Stimulated activated CD4-positive, alpha-beta T cell treated with anti-CD3 and anti-CD28 coated beads, Interleukin-4, amount 100 ng/mL, for 24 hours (primary cell): ENCODE data around the gene MKLN1.
"Not testable (repeated sequence)": the region's sequence is repeated elsewhere in the genome, so short reads cannot be mapped to it uniquely, and the experiment has no call there.

ENCODE experiments used
- DNase-seq: peaks from one replicate; pipeline ENCODE4 v3.0.0-alpha.2; 2020

MKLN1 gene

DNA sequence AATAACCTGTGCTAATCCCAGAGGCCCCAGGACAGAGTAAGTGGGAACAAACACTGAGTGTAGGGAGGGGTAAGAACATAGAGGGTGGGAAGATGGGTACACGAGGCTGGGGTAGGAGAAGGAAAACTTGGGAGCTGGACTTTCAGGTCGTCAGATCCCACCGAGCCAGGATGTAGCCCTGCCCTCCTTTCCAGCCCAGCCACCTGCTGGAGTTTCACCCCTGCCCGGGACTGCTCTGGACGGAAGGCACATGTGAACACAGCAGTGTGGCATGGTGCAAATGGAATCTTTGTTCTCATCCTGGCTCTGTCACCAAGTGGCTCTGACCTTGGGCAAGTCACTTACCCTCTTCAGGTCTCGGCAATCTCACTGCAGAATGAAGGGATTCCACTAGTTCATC is 176.0 kb downstream of the MKLN1 start:
- no peak for DNase-seq

DNA sequence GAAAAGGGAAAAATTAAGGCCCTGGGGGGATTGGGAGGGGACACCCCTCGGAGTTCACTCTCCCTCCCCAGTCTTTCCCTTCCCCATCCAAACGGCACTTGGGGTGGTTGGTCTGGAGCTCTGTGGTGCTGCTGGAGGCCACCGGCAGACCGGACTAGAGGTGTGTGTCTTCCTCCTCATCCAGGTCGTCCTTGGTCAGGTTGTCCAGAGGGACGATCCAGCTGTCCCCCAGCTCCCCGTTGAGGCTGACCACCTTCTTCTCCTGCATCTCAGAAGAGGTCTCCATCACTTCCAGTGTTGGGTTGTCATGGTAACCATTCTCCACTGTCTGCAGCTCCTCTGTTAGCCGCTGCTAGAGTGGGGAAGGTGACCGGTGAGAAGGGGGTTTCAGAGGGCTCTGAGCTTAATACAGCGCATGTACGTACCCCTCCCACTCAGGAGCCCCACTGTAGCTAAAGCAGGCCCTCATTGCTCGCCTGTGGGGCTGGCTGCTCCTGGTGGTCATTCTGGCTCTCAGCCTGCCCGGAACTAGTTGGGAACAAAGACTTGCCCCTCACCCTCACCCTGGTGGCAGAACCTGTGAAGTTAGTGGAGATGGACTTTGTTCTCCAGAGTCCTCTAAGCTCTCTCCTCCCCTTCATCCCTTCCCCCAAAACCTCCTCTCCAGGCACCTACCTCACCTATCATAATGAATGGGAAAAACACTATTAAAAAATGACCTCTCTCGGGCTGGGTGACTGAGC is 176.7 kb downstream of the MKLN1 start:
- no peak for DNase-seq

DNA sequence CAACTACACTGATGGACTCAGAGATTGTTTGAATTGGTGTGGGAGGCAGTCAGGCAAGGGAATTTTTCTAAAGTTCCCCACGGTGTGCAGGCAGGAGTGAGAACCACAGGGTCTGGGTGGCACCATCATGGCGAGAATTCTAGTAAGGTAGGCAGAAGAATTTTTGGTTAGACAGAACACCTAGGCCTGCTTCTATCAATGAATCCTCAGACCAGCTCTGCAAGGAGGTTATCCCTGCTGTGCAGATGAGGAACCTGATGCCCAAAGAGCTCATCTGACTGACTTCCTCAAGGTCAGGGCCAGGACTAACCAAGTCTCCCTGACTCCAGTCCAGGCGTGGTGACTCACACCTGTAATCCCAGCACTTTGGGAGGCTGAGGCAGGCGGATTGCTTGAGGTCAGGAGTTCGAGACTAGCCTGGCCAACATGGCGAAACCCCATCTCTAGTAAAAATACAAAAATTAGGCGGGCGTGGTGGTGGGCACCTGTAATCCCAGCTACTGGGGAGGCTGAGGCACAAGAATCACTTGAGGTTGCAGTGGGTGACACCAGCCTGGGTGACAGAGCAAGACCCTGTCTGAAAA is 177.5 kb downstream of the MKLN1 start:
- not testable (repeated sequence) for DNase-seq

DNA sequence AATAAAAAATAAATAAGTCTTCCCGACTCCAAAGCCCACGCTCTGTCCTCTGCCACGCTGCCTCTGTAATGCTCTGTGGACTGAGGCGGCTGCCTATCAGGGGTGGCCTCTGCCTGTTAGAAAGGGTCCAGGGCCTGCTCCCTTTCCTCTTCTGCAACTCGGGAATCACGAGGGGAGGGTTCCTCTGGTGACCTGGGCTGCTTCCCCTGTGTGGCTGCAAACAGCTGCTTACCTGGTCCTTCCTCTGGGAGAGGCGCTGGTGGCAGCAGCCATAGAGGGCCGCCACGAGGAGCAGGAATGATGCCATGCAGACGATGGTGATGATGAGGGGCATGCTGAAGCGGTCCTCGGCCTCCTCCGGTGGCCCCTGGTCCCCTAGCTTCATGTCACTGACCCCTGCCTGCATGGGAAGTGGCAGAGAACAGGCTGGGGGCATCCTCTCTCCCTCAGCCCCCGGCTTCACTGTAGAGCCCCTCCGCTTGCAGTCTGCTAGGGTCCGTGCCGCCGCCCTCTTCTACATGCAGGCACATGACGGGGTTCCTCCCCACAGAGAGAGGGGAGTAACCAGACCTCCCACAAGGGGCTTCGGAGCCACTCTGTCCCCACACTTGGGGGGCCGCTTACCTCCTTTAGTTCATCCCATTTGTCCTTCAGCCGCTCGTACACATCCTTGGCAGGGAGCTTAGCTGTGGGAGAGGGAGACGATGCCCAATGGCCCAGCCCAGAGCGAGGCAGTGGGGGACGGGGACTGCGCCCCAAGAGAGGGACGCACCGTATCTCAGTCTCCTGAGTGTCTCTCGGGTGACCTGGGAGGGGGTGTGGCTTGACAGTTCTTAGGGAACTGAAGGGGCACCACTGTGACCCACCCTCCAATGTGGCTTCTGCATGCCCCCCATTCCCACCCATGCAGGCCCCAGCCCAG is 178.2 kb downstream of the MKLN1 start:
- no peak for DNase-seq

DNA sequence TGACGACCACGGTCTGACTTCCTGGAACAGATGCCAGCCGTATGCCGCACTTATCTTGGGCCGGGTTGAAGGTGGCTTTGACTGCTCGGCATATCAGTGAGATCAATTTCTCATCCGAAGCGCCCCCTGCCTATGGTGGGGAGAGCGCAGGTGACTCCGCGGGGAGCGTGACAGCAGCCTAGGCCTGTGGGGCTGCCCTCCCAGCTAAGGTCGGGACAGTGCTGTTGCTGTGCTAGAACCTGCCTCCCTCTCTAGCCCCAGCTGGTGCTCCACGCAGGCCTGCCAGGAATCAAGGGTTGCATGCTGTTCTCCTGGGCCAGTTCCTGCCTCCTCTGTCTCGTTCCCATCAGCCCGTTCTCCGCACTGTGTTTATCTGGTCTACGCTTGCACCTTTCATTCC is 178.9 kb downstream of the MKLN1 start:
- DNase-seq, result no peak

DNA sequence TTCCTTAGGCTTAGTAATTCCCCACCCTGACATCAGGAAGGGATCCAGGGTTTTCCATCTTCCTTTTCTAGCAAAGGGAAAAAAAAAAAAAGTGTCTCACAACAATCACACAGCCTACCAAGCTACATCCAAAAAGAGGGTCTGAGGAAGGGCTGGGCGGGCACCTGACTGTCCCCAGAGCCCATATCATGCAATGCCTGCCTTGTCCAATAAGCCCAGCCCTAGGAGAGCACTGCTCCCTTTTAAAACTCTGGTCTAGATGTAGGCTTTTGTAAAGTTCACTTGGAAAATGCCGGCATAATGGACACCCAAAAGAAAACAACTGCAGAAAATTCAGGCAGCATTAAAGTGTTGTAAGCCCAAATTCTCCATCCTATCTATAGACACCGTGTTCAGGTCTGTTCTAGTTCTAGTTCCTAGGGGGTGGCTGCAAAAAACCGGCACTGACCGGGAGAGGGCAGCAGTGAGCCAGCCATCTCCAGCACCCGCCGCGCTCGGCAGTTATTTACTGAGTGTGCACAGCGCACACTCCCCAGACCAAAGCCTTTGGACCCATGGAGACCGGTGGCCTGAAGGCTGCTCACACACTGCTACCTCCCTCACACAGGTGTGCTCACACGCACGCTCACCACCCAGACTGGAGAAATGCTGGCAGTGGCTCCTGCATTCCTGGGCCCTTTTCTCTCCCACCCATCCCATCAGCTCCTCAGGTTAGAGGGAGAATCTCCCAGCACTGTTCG is 180.1 kb downstream of the MKLN1 start:
- DNase-seq, result peak; percentile 84

DNA sequence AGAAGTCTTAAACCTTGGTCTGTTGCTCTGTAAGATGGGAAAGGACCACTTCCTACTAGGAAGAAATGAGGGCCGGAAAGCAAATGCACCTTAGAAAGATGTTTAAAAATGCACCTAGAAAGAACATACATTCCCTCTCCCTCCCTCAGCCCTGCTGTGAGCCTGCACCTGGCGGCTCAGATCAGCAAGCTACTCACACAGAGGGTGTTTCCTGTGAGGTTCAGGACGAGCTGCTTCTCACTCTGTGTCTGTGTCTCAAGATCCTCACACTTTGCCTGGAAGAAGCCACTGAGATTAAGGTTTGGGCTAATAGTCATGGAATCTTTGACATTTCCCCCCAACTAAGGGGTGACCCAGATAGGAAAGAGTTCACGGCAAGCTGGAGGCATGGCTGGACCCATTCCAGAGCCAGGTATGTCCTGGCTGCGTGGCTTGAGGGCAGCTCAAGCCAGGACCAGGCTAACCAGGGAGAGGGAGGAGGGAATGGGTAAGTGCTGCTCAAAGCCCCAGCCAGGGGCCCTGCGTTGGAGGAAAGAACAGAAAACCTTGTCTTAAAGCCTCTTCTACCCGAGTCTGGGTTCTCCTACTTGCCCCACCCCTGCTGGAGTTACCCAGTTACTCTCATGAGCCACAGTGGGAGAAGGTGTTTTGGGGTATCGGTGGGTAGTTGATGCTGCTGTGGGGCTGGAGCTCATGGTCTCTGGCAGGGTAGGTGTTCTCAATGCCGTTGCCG is 181.2 kb downstream of the MKLN1 start:
- no peak for DNase-seq

DNA sequence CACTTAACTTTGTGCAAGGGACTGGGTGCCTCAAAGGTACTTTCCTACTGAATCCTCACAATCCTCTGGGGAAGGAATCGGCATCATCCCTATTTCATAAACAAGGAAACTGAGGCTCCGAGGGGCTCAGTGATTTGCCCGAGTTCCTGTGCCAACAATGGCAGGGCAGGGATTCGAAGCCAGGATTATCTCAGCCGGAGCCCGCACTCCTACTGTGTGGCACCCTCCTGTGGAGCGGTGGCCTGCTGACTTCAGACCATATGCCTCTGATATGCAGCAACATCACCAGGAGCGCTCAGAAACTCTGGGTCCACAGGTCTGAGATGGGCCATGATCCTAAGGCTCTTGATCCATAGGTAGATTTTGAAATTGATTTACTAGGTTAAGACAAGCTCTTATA is 182.1 kb downstream of the MKLN1 start:
- no peak for DNase-seq

DNA sequence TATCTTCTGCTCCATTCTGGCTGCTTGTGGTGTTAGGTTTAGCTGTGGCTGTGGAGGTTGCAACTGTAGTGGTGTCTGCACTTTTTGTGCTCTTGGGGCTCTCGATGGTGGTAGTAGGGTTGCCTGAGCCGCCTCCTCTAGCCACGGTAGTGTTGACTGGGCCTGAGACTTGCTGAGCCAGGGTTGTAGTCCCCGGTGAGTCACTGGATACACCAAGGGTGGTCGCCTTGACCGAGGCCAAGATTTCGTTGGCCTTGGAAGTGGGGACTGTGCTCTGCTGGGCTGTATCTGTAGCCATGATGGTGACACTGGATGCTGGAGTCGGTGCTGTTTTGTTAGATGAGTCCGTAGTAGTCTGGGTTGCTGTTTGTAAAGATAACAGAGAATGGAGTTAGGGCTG is 183.4 kb downstream of the MKLN1 start:
- no peak for DNase-seq

DNA sequence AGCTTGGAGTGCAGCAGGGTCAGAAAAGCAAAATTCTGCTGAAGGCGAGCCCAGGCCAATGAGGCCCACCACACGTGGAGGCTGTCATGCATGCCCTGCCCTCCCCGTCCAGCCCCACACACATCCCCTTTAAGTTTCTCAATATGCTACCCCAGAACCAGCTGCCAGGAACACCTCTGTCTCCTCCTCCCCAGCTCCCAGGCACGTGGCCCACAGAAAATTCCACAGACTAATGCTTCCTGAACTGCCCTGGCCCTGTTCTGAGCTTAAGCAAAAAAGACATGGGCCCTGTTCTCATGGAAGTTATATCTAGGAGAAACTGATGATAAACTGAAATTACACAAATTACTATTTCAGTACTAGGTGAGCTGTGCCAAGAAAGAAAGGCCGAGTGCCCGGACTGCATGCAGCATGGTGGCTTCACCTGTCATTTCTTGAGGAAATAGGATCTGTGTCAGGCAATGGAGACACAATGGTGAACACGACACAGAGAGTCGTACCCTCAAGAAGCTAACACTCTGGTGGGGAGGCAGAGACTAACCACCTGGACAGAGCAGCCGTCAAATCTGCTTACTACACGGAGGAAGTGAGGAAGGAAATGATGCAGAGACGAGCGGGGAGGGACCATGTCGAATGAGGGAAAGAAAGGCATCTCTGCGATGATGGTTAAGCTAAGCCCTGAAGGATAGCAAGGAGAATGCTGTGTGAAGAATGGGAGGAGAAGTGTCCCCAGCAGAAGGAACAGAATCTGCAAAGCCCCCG is 184.3 kb downstream of the MKLN1 start:
- no peak for DNase-seq

DNA sequence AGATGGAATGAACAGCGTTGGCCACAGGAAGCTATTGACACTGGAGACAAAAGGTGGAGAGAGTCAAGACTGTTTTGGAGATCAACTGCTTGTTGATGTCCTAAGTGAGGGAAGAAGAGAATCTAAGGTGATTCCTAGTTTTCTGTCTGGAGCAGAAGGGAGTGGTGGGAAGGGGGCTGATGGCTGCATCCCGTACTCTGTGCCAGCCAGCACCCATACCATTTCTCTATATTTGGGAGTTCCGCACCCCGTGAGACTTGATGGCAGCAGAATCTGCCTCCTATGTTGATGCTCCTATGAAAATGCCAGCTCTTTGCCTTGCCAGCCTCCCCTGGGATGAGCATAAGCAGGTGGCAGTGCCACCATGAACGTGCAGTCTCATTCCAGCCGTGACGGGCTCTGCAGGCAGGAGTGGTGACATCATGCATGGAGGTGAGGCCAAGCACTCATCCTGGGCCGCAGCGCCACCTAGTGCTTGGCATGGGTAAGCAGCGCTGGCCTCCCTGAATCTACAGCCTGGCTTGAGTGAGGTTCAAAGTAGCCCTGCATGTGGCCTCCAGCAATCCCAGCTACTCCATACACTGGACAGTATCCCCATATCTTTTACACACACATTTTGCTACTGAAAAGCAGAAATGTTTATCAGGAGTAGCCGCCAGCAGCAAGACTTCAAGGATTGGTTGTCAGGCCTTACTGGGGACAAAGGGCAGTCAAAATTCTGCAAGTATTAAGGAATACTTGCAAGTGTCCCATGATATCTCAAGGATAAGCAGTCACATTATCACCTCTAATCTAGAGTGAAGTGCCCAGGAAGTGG is 185.8 kb downstream of the MKLN1 start:
- DNase-seq, result peak; percentile 82

DNA sequence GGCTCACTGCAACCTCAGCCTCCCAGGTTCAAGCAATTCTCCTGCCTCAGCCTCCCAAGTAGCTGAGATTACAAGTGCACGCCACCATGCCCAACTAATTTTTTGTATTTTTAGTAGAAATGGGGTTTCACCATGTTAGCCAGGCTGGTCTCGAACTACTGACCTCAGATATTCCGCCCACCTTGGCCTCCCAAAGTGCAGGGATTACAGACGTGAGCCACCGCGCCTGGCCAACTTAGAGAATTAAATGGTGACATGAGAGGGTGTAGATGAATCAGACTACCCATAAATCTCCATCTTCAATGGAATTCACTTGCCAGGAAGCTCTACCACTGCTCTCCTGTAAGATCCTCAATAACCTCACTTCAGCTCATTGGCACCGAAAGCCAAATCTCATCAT is 187.8 kb downstream of the MKLN1 start:
- not testable (repeated sequence) for DNase-seq

DNA sequence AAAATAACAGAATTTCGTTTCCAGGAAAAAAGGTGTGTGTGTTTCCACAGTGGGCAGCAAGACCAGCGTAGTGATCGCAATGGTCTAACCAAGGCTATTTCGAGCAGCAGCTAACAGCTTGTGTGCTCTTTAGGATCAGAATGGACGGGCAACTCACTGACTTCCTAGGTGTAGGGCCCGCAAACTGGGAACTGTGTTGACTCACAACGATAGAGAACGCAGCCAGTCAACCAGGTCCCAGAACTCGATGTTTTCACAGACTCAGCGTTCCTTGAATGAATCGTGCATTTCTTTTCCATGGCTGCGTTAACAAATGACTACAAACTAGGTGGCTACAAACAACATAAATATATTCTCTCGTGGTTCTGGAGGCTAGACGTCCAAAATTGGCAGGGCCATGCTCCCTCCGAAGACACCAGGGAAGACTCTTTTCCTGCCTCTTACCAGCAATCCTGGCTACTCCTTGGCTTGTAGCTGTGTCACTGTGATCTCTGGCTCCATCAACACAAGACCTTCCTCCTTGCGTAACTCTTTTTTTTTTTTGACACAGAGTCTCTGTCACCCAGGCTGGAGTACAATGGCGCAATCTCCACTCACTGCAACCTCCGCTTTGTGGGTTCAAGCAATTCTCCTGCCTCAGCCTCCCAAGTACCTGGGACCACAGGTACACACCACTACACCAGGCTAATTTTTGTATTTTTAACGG is 189.7 kb downstream of the MKLN1 start:
- DNase-seq, result no peak

DNA sequence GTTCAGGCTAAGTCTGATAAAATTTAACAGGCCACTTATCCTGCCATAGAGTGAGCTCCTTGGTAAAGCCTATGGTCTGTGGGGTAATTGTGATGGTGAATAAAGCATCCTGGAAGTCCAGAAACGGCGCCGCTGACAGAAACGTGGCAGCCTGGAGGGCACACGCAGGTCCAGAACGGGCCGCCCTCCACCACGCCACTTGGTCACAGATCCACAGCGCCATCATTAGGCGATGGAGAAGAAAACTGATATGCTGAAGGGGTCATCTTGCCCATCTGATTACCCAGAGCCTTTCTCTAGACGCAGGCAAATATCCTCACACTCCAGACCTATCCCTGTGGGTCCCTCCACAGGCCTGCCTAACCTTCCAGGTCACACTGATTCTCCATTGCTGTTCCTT is 190.9 kb downstream of the MKLN1 start:
- DNase-seq, result no peak

DNA sequence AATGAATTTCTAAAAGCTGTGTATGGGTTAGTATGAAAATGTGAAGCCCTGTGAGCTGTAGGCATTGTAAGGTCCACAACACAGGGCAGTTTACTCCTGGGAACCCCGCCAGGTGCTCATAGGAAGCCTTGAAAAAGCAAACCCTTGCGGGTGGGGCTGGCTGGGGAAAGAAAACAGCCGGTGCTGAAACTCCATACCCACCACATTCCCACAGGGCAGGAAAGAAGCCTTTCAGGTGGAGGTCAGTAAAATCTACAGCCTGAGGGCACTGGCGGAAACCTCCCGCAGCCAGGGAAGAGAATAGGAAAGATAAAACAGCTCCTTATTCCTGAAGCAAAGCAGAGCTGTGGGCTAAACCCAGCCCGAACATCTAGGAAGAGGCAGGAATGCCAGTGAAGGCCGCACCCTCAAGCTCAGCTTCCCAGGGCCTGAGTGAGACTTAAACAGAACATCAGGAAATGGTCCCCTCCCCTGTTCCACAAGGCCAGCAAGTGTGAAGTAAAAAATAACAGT is 194.0 kb downstream of the MKLN1 start:
- DNase-seq, result no peak

DNA sequence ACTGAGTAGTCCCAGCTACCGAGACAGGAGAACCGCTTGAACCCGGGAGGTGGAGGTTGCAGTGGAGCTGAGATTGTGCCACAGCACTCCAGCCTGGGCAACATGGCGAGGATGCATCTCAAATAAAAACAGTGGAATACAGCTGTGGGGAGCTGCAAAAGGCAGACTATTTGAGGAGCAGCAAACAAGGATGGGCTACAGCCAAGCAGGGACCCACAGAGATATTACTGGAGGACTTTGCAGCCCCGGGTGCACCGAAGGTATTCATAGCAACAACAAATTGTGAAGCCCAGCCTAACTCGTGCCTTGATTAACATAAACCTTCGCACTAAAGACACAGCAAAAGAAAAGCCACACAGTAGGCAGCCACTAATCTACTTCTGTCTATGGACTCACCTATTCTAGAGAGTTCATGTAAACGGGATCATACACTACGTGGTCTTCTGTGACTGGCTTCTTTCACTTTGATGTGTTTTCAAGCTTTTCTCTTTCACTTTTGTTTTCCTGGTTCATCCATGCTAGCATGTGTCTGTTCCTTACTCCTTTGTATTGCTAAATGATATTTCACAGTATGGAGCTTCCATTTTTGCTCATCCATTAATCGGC is 194.8 kb downstream of the MKLN1 start:
- DNase-seq, result no peak

DNA sequence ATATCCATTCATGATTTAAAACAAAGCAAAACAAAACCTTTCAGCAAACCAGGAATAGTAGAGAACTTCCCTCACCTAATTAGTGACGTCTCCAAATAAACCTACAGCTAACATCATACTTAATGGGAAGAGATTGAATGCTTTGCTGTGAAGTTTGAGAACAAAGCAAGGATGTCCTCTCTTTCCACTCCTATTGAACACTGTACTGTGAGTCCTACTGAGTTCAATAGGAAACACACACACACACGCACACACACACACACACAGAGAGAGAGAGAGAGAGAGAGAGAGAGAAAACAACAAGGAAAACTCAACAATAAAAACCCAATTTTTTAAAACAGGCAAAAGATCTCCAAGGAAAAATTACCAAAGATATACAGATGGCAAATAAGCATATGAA is 196.4 kb downstream of the MKLN1 start:
- no peak for DNase-seq

DNA sequence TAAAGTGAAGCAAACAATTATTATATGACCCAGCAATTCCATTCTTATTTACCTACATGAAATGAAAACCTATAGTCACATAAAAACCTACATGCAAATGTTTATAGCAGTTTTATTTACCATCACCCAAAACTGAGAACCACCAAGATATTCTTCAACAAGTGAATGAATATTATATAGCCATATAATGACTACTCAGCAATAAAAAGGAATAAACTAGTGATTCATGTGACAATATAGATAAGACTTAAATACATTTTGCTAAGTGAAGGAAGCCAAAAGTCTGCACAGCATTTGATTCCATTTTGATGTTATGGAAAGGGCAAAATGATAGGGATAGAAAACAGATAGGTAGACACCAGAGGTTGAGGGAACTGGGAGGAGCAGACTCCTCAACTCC is 197.0 kb downstream of the MKLN1 start:
- no peak for DNase-seq

DNA sequence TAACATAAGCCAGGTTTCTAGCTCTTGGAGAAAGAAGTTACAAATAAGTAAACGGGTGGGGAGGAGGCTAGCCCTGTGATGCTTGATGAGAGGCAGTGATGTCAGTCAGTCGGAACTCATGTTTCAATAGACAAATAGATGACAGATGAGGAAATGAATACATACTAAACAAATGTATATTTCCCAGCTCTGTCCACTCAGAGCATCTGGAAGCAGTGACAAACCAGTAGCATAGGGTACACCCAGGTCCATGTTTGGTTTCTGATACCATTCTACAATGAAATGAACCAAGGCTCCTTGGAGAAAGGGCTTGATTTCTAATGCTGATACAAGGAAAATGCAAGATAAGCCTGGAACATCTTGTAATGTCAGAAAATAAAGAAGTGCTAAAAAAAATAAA is 198.1 kb downstream of the MKLN1 start:
- DNase-seq, result no peak
